Endothelial cell of umbilical vein (primary cell): Measurements from ENCODE around the gene EXT2.

Experiments used
- EZH2 ChIP-seq: IDR thresholded peaks from 2 replicates; pipeline ENCODE4 v1.6.1; 2012; ENCODE audit warnings: borderline replicate concordance, low read depth, mild to moderate bottlenecking, moderate library complexity, low read length, inconsistent platforms; ENCODE audit not compliant: severe bottlenecking
- FOS ChIP-seq: IDR thresholded peaks from 2 replicates; pipeline ENCODE4 v1.6.1; 2011; ENCODE audit warnings: mild to moderate bottlenecking, low read length, moderate library complexity, borderline replicate concordance; ENCODE audit not compliant: insufficient read depth
- GATA2 ChIP-seq: IDR thresholded peaks from 2 replicates; pipeline ENCODE4 v1.7.0; 2011; ENCODE audit warnings: low read depth, mild to moderate bottlenecking, moderate library complexity, mixed read lengths, low read length; ENCODE audit not compliant: insufficient read length, insufficient read depth
- POLR2A ChIP-seq: IDR thresholded peaks from 2 replicates; pipeline ENCODE4 v1.6.1; 2012; ENCODE audit warnings: low read depth, mild to moderate bottlenecking, control low read depth, low read length
- POLR2AphosphoS5 ChIP-seq: IDR thresholded peaks from 2 replicates; pipeline ENCODE4 v1.6.1; 2012; ENCODE audit warnings: low read depth, mild to moderate bottlenecking, control low read depth, low read length, moderate library complexity; ENCODE audit not compliant: insufficient read depth
- TF ChIP-seq, protein P1 (sequence below), 2 donors: IDR thresholded peaks; 1 replicate in 1 of 2; 2 replicates in 1 of 2; pipeline ENCODE4 v1.5.1; 2011; ENCODE audit warnings: low read length in 2 of 2, mild to moderate bottlenecking in 2 of 2, moderate library complexity in 2 of 2, control low read depth in 1 of 2, inconsistent platforms in 1 of 2, low read depth in 1 of 2; ENCODE audit not compliant: insufficient read depth in 1 of 2; ENCODE audit errors: extremely low read depth in 1 of 2
- TF ChIP-seq, protein P2 (sequence below): IDR thresholded peaks from 2 replicates; pipeline ENCODE4 v1.6.1; 2011; ENCODE audit not compliant: insufficient read depth, insufficient read length

DNA sequence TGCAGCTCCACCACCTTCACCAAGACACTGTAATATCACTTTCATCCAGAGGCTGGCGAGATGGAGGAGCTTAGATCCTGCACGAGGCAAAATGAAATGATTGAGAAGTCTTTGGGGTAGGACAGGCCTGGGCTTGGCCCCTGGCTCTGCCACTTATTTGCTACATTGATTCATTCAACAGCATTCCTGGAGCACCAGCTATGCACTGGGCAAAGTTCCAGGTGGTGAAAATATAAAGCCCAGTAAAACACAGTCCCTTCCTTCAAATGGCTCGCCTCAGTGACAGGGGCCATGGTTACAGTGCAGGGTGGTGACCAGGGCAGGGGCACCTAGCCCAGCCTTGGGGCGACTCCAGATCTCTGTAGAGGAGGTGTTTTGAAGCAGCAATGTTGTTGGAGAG lies 194.7 kb downstream of the EXT2 start:
- TF ChIP-seq, protein P1, sequence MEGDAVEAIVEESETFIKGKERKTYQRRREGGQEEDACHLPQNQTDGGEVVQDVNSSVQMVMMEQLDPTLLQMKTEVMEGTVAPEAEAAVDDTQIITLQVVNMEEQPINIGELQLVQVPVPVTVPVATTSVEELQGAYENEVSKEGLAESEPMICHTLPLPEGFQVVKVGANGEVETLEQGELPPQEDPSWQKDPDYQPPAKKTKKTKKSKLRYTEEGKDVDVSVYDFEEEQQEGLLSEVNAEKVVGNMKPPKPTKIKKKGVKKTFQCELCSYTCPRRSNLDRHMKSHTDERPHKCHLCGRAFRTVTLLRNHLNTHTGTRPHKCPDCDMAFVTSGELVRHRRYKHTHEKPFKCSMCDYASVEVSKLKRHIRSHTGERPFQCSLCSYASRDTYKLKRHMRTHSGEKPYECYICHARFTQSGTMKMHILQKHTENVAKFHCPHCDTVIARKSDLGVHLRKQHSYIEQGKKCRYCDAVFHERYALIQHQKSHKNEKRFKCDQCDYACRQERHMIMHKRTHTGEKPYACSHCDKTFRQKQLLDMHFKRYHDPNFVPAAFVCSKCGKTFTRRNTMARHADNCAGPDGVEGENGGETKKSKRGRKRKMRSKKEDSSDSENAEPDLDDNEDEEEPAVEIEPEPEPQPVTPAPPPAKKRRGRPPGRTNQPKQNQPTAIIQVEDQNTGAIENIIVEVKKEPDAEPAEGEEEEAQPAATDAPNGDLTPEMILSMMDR (IDR thresholded peaks at IDR 0.05; ENCODE audit: extremely low read depth in 1 of 2, insufficient read depth in 1 of 2, low read depth in 1 of 2, low read length in 2 of 2) = no peak
- no peak for TF ChIP-seq POLR2A
- no peak for TF ChIP-seq EZH2
- TF ChIP-seq POLR2AphosphoS5 = no peak
- no peak for TF ChIP-seq FOS
- no peak for TF ChIP-seq GATA2
- TF ChIP-seq, protein P2, sequence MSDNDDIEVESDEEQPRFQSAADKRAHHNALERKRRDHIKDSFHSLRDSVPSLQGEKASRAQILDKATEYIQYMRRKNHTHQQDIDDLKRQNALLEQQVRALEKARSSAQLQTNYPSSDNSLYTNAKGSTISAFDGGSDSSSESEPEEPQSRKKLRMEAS = no peak
